ELR (cell line): Measurements from ENCODE around the gene RIGI.
"Not testable (repeated sequence)": the region's sequence is repeated elsewhere in the genome, so short reads cannot be mapped to it uniquely, and the experiment has no call there.

Source experiments
- DNase-seq: peaks from one replicate; pipeline ENCODE4 v3.0.0-alpha.2; 2015; ENCODE audit warnings: low read depth

RIGI gene

GRCh38 chr9:32526707-32527048 lies 682 bp upstream of the RIGI start:
- DNase-seq: no peak

GRCh38 chr9:32525709-32526030 lies 326 bp downstream of the RIGI start:
- no peak for DNase-seq

- peak; percentile 39 for DNase-seq
Measured at GRCh38 chr9:32524892-32525708, 896 bp downstream of the RIGI start.

GRCh38 chr9:32524558-32524891 lies 1.5 kb downstream of the RIGI start:
- not testable (repeated sequence) for DNase-seq

GRCh38 chr9:32523910-32524309 lies 2.1 kb downstream of the RIGI start:
- DNase-seq: no peak

GRCh38 chr9:32518276-32518675 lies 7.7 kb downstream of the RIGI start:
- no peak for DNase-seq

GRCh38 chr9:32516241-32516640 lies 9.8 kb downstream of the RIGI start:
- DNase-seq: no peak

- DNase-seq: no peak
Measured at GRCh38 chr9:32508728-32509127, 17.3 kb downstream of the RIGI start.

GRCh38 chr9:32503008-32503407 lies 23.0 kb downstream of the RIGI start:
- DNase-seq: peak; percentile 23

- peak; percentile 97 for DNase-seq
Measured at GRCh38 chr9:32502464-32502863, 23.5 kb downstream of the RIGI start.

- DNase-seq: no peak
Measured at GRCh38 chr9:32501868-32502267, 24.1 kb downstream of the RIGI start.

GRCh38 chr9:32500768-32501167 lies 25.2 kb downstream of the RIGI start:
- peak; percentile 82 for DNase-seq

GRCh38 chr9:32497921-32498320 lies 28.1 kb downstream of the RIGI start:
- no peak for DNase-seq

- DNase-seq: no peak
Measured at GRCh38 chr9:32490601-32491000, 35.4 kb downstream of the RIGI start.

GRCh38 chr9:32487981-32488380 lies 38.0 kb downstream of the RIGI start:
- peak; percentile 53 for DNase-seq

GRCh38 chr9:32486839-32487562 lies 39.0 kb downstream of the RIGI start:
- DNase-seq: peak; percentile 69

GRCh38 chr9:32483343-32483742 lies 42.7 kb downstream of the RIGI start:
- no peak for DNase-seq
